Activated B cell treated with CpG ODN at 0.5 μM for 24 hours (primary cell): ENCODE measurements around the gene FAH. TPM values are rescaled to one million over a fixed set of nuclear protein-coding genes. Genes with fewer than 3 reads are reported as not detected.

Source experiments
- ATAC-seq: fragments of 200-7000 bp; cut with Tn5 transposase; one replicate; pipeline ENCODE4 v1.10.0; 2021; ENCODE audit warnings: low read depth, mild to moderate bottlenecking, moderate library complexity
- CTCF ChIA-PET: fragments of 350-600 bp; sonication (Branson Sonifier 250); formaldehyde crosslinking; loops from one replicate; lab custom pipeline; 2021; ENCODE audit warnings: antibody characterized with exemption; lab: Charles Lee
- POLR2A ChIA-PET: fragments of 350-600 bp; sonication (Branson Sonifier 250); formaldehyde crosslinking; loops from one replicate; lab custom pipeline; 2021; ENCODE audit warnings: antibody characterized with exemption; lab: Charles Lee
- DNase-seq: peaks from one replicate; pipeline ENCODE4 v3.0.0; 2022
- H3K27ac Mint-ChIP-seq: one replicate; pipeline ENCODE4 v1.8.0; 2020; ENCODE audit warnings: mixed read lengths
- H3K27me3 Mint-ChIP-seq: one replicate; pipeline ENCODE4 v1.8.0; 2021; ENCODE audit warnings: mixed read lengths
- H3K36me3 Mint-ChIP-seq: one replicate; pipeline ENCODE4 v1.8.0; 2021; ENCODE audit warnings: low read depth, mixed read lengths
- H3K4me1 Mint-ChIP-seq: one replicate; pipeline ENCODE4 v1.8.0; 2021; ENCODE audit warnings: mixed read lengths
- H3K4me3 Mint-ChIP-seq: one replicate; pipeline ENCODE4 v1.8.0; 2020; ENCODE audit warnings: mild to moderate bottlenecking, mixed read lengths
- H3K9me3 Mint-ChIP-seq: one replicate; pipeline ENCODE4 v1.8.0; 2020; ENCODE audit warnings: mixed read lengths
- CTCF ChIP-seq: fragments of 200-600 bp; IDR thresholded peaks from one replicate; pipeline ENCODE4 v1.8.0; 2022; ENCODE audit warnings: antibody characterized with exemption, mild to moderate bottlenecking
- intact Hi-C: fragments of 100-400 bp; cut with micrococcal nuclease; formaldehyde crosslinking; loops from one replicate; pipeline ENCODE4 v1.15.1; 2024
- total RNA-seq: library from RNA; stranded (reverse); gene quantifications from 2 replicates; pipeline ENCODE4 v1.2.3, GENCODE V29; 2022

FAH gene
- total RNA-seq, 1 donor from 2014 or later = 8.6 TPM

DNA sequence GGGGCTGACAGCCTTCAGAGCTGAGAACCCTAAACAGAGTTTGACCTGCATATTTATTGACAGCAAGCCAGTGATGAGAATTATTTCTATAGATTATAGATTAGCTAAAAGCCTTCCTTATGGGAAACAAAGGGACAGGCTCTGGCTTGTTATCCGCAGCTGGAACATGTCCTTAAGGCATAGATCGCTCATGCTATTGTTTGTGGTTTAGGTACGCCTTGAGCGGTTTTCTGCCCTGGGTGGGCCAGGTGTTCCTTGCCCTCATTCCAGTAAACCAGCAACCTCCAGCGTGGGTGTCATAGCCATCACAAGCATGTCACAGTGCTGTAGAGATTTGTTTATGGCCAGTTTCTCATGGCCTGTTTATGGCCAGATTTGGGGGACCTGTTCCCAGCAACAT, 10.2 kb upstream of the FAH start:
- intact Hi-C loops = no loop called here
- Mint-ChIP-seq H3K9me3 (peaks cover 3% of the 10 kb centered on the region), H3K36me3 (peaks cover 13% of the 10 kb centered on the region), H3K4me1 (no peaks in the 10 kb centered on the region), H3K27me3 (no peaks in the 10 kb centered on the region), H3K27ac (no peak overlapping the region), H3K4me3 (no peak overlapping the region)
- TF ChIP-seq CTCF = no peak
- DNase-seq (no peak), ATAC-seq (no peak)
- ChIA-PET POLR2A (no interaction called here), CTCF (no interaction called here)

DNA sequence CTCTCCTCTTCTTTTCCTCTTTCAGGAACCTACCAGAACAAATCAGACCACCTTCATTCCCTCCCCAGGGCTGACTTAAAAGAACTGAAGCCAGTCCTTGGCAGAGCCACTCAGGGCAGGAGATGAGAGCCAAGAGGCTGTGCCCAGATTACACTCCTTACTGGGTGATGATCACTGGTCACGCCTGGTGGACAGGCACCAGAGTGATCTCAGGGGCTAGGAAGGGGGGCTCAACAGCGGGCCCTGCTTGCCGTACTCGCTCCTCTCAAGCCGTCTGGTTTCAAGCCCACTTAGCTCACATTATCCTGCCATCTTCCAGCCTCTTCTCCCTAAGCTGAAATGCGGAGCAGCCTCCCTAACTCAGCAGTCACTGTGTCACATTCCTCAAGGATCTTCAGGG, 1.7 kb upstream of the FAH start:
- intact Hi-C loops = loop anchor here (5.0 kb wide), 2 partner anchors 134 to 1204 kb away; partner anchors contain the start of gene CTSH
- ATAC-seq = no peak
- Mint-ChIP-seq H3K27ac (no peak overlapping the region), H3K4me1 (peaks cover 15% of the 10 kb centered on the region), H3K4me3 (no peak overlapping the region), H3K36me3 (peaks cover 2% of the 10 kb centered on the region), H3K9me3 (peaks cover 3% of the 10 kb centered on the region), H3K27me3 (no peaks in the 10 kb centered on the region)
- TF ChIP-seq CTCF = no peak
- ChIA-PET POLR2A (interaction anchor here (1.5 kb wide), 1 partner anchor 100 kb away, joined by 3 read pairs; no protein-coding TSS in a partner anchor), CTCF (no interaction called here)
- no peak for DNase-seq

DNA sequence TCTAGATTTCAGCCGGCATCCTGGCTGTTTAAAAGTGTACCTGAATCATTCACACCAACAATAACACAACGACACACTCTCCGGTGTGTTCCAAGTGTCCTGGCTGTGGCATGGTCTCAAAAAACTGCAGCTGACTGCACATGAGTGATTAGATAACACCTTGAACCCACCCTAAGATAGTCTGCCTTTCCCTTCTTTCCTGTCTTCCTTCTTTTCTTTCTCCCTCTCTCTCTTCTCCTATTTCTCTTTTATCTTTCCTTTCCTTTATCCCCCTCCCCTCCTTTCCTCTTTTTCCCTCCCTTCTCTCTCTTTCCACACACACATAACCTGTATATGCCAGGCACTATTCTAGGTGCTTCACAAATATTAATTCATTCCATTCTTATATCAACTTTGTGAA, 1.2 kb upstream of the FAH start:
- intact Hi-C loops = loop anchor here (5.0 kb wide), 2 partner anchors 134 to 1204 kb away; partner anchors contain the start of gene CTSH
- Mint-ChIP-seq H3K4me3 (peak overlapping the region; percentile 85), H3K27ac (no peak overlapping the region), H3K27me3 (no peaks in the 10 kb centered on the region), H3K36me3 (peaks cover 2% of the 10 kb centered on the region), H3K9me3 (peaks cover 3% of the 10 kb centered on the region), H3K4me1 (peaks cover 15% of the 10 kb centered on the region)
- POLR2A ChIA-PET = interaction anchor here (0.9 to 1.5 kb wide), 6 partner anchors 9 to 841 kb away, joined by 3 to 8 read pairs (median 4); partner anchors contain the start of gene TMED3
- CTCF ChIA-PET = no interaction called here
- no peak for ATAC-seq
- no peak for TF ChIP-seq CTCF
- no peak for DNase-seq

DNA sequence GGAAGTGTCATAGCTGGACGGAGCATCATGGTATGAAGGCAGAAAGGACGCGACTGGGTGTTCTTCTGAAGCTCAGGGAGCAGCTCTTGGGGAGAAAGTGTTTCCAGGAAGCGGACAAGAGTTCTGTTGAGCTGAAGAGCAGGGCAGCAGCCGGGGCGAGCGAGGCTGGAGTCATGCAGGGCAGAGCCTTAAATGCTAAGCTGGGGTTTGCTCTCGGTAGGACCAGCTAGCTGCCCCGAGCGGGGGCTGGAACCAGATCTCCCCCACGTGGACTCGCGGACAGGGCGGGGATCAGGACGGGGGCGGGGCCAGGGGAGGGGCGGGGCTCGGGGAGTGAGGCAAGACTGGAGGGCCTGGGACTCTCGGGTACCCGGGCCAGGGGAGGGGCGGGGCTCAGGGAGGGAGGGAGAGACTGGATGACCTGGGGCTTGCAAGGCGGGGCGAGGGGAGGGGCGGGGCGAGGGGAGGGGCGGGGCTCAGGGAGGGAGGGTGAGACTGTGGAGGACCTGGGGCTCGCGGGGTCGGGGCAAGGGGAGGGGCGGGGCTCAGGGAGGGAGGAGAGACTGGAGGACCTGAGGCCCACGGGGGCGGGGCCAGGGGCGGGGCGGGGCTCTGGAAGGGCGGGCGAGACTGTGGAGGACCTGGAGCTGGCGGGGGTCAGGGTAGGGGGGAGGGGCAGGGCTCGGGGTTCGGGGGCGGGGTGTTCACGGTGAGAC, 461 bp upstream of the FAH start:
- peaks cover 2% of the 10 kb centered on the region for H3K36me3 Mint-ChIP-seq
- H3K9me3 Mint-ChIP-seq = no peaks in the 10 kb centered on the region
- H3K4me1 Mint-ChIP-seq = peaks cover 15% of the 10 kb centered on the region
- peak; percentile 66 for DNase-seq
- CTCF ChIA-PET = no interaction called here
- peak; percentile 87 for ATAC-seq
- H3K27ac Mint-ChIP-seq = peak overlapping the region; percentile 68
- POLR2A ChIA-PET = interaction anchor here (0.7 to 1.5 kb wide), 7 partner anchors 8 to 1591 kb away, joined by 3 to 8 read pairs (median 4); partner anchors contain the start of gene TMED3
- H3K4me3 Mint-ChIP-seq = peak overlapping the region; percentile 86
- intact Hi-C loops = loop anchor here (1.0 to 5.0 kb wide), 5 partner anchors 93 to 1205 kb away; partner anchors contain the start of genes CTSH and ZFAND6
- H3K27me3 Mint-ChIP-seq = no peaks in the 10 kb centered on the region
- TF ChIP-seq CTCF = no peak

DNA sequence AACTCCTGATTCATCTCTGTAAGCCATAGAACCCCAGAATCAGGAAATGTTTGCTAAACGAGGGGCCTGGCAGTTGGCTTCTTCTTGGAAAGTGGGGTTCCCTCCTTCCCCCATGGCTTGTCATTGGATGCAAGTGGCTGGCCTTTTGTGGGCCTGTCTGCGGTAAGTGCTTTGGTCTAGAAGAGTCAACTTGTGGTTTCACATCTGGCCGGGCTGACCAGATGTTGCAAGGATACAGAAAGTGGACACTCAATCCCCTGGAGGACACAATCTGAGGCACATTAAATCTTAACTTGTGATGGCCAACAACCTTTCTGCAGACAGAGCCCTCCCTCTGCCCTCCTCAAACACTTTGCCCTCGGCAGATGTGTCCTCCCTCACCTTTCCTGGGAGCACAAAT, 1.1 kb downstream of the FAH start:
- intact Hi-C loops = loop anchor here (5.0 kb wide), 2 partner anchors 137 to 1207 kb away; partner anchors contain the start of gene CTSH
- DNase-seq (no peak), ATAC-seq (no peak)
- Mint-ChIP-seq H3K9me3 (no peaks in the 10 kb centered on the region), H3K4me1 (peaks cover 20% of the 10 kb centered on the region), H3K36me3 (peaks cover 2% of the 10 kb centered on the region), H3K27ac (no peak overlapping the region), H3K27me3 (no peaks in the 10 kb centered on the region), H3K4me3 (peak overlapping the region; percentile 86)
- ChIA-PET POLR2A (interaction anchor here (0.7 kb wide), 1 partner anchor 77 kb away, joined by 3 read pairs; no protein-coding TSS in a partner anchor), CTCF (no interaction called here)
- TF ChIP-seq CTCF = no peak
